HEK293 (cell line): ENCODE measurements around the gene NFKBIE.

Experiments
- CTCF ChIA-PET: fragments of 350-600 bp; formaldehyde crosslinking; extraction: SDS; loops from one replicate; lab custom pipeline; 2021; ENCODE audit warnings: antibody characterized with exemption; lab: Yijun Ruan, JAX
- POLR2A ChIA-PET: fragments of 300-600 bp; formaldehyde crosslinking; extraction: SDS; loops from one replicate; lab custom pipeline; 2020; ENCODE audit warnings: antibody characterized with exemption, inconsistent platforms; lab: Yijun Ruan, JAX
- H3K27ac ChIP-seq: fragments of 200-500 bp; sonication (Bioruptor generic); 2 replicates; pipeline ENCODE4 v1.5.1; 2014; ENCODE audit warnings: low read depth, low read length, control low read depth, inconsistent platforms; ENCODE audit errors: extremely low read depth
- H3K36me3 ChIP-seq, 2 experiments: fragments of 200-500 bp in 1 of 2; sonication (Bioruptor generic) in 1 of 2; 1 replicate in 1 of 2; 2 replicates in 1 of 2; pipeline ENCODE4 v1.5.1; 2014 to 2017; ENCODE audit warnings: inconsistent platforms in 2 of 2, low read length in 2 of 2; ENCODE audit not compliant: control insufficient read depth in 2 of 2, insufficient read depth in 1 of 2
- H3K4me1 ChIP-seq: fragments of 200-500 bp; sonication (Bioruptor generic); 2 replicates; pipeline ENCODE4 v1.5.1; 2014; ENCODE audit warnings: mild to moderate bottlenecking, low read length, inconsistent platforms; ENCODE audit not compliant: control insufficient read depth, insufficient read depth
- H3K4me3 ChIP-seq: 2 replicates; pipeline ENCODE4 v1.5.1; 2011; ENCODE audit warnings: low read depth, mild to moderate bottlenecking, control low read depth, low read length, moderate library complexity
- H3K9me3 ChIP-seq: fragments of 200-500 bp; sonication (Bioruptor generic); 2 replicates; pipeline ENCODE4 v1.5.1; 2014; ENCODE audit warnings: low read depth, low read length, inconsistent platforms; ENCODE audit not compliant: control insufficient read depth, insufficient read depth
- GLI2 ChIP-seq: fragments of 450-650 bp; formaldehyde crosslinking; IDR thresholded peaks from 2 replicates; pipeline ENCODE4; 2017; ENCODE audit warnings: missing biosample characterization, missing genetic modification characterization, low read depth, borderline replicate concordance
- HIC1 ChIP-seq: fragments of 450-650 bp; formaldehyde crosslinking; IDR thresholded peaks from 2 replicates; pipeline ENCODE4 v1.5.1; 2016; ENCODE audit warnings: missing biosample characterization, missing genetic modification characterization
- KLF17 ChIP-seq: fragments of 450-650 bp; formaldehyde crosslinking; IDR thresholded peaks from 2 replicates; pipeline ENCODE4 v1.5.1; 2016; ENCODE audit warnings: missing biosample characterization, missing genetic modification characterization
- OSR2 ChIP-seq: fragments of 450-650 bp; formaldehyde crosslinking; IDR thresholded peaks from 2 replicates; pipeline ENCODE4 v1.5.1; 2016; ENCODE audit warnings: missing biosample characterization, missing genetic modification characterization
- PBX3 ChIP-seq: sonication (generic); formaldehyde crosslinking; IDR thresholded peaks from 2 replicates; pipeline ENCODE4 v1.8.1; 2022; ENCODE audit warnings: mild to moderate bottlenecking, moderate library complexity, missing genetic modification reagents
- ZBTB11 ChIP-seq: fragments of 450-650 bp; formaldehyde crosslinking; conservative IDR thresholded peaks from 2 replicates; pipeline ENCODE4 v1.5.1; 2016; ENCODE audit warnings: low read depth, missing biosample characterization, missing genetic modification characterization
- ZNF112 ChIP-seq: fragments of 450-650 bp; formaldehyde crosslinking; IDR thresholded peaks from 2 replicates; pipeline ENCODE4 v1.5.0; 2017; ENCODE audit warnings: missing biosample characterization, missing genetic modification characterization
- ZNF2 ChIP-seq: fragments of 450-650 bp; formaldehyde crosslinking; IDR thresholded peaks from 2 replicates; pipeline ENCODE4 v1.5.1; 2016; ENCODE audit warnings: missing biosample characterization, missing genetic modification characterization
- ZNF292 ChIP-seq: fragments of 450-650 bp; formaldehyde crosslinking; IDR thresholded peaks from 2 replicates; pipeline ENCODE4 v1.5.1; 2016; ENCODE audit warnings: low read depth, missing biosample characterization, missing genetic modification characterization, borderline replicate concordance
- ZNF530 ChIP-seq: fragments of 450-650 bp; formaldehyde crosslinking; IDR thresholded peaks from 2 replicates; pipeline ENCODE4 v1.5.1; 2016; ENCODE audit warnings: low read depth, missing biosample characterization, missing genetic modification characterization
- ZNF621 ChIP-seq: fragments of 450-650 bp; formaldehyde crosslinking; IDR thresholded peaks from 2 replicates; pipeline ENCODE4 v1.5.1; 2017; ENCODE audit warnings: missing biosample characterization, missing genetic modification characterization
- ZNF654 ChIP-seq: fragments of 450-650 bp; formaldehyde crosslinking; IDR thresholded peaks from 2 replicates; pipeline ENCODE4 v1.5.1; 2016; ENCODE audit warnings: low read depth, missing biosample characterization, missing genetic modification characterization
- TF ChIP-seq, protein P1 (sequence below): fragments of 450-650 bp; formaldehyde crosslinking; IDR thresholded peaks from 2 replicates; pipeline ENCODE4 v1.5.1; 2016; ENCODE audit warnings: missing biosample characterization, missing genetic modification characterization
- TF ChIP-seq, protein P2 (sequence below): fragments of 450-650 bp; formaldehyde crosslinking; IDR thresholded peaks from 2 replicates; pipeline ENCODE4 v1.5.1; 2016; ENCODE audit warnings: missing biosample characterization, missing genetic modification characterization
- TF ChIP-seq, protein P3 (sequence below): fragments of 450-650 bp; formaldehyde crosslinking; IDR thresholded peaks from 2 replicates; pipeline ENCODE4 v1.5.1; 2016; ENCODE audit warnings: missing biosample characterization, missing genetic modification characterization

NFKBIE gene

DNA sequence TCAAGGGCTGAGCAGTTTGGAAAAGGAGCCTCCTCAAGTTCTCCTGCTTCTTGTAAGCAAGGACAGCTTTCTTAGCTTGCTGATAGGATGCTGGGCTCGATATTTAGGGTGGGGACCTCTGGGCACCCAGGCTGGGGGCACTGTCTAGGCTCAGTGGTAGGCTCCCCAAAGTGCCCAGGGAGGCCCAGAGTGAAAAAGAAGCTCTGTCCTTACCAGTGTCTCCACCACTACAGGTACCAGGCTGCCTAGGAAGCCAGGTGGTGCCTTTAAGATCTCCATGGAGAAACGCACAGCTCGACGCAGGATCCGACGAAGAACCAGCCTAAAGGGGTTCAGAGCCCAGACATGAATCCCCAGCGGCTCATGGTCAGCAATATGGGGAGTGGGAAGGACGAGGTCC lies 41.4 kb upstream of the NFKBIE start (continued):
- no peak for TF ChIP-seq ZBTB11 (tag by site-specific recombination)
- TF ChIP-seq, all 188 proteins: peak for 0

DNA sequence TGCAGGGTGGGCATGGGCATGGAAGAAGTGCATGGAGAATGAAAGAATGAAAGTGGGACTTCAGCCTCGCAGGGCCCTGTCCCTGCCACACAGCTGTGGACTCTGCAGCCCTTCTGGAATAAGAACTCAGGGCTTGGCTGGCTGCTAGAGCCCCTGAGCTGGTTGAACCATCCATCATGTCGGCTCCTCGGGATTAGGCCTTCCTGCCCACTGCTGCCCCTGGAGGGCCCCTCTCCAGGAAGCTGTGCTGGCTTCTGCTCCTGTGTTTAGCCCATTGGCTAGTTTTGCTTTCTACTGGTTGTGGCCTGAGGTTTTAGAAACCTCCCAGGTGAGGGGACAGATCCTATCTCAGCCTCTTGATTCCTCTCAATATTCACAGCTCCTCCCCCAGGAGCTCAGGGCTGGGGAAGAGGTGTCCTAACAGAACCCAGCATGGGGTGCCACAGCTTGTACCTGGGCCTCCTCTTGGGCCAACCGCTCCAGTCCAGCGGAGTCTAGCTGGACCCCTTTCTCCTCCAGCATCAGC lies 39.9 kb upstream of the NFKBIE start:
- Histone ChIP-seq H3K4me1 (no peaks in the 10 kb centered on the region), H3K27ac (no peak overlapping the region), H3K9me3 (no peaks in the 10 kb centered on the region)
- ChIA-PET CTCF (interaction anchor here (0.5 to 7.1 kb wide), 25 partner anchors 7 to 205 kb away, joined by 3 to 117 read pairs (median 4); partner anchors contain the start of genes AARS2, SLC35B2 and TMEM151B), POLR2A (interaction anchor here (0.6 to 3.5 kb wide), 12 partner anchors 7 to 209 kb away, joined by 3 to 20 read pairs (median 4); partner anchors contain the start of genes AARS2, CDC5L and HSP90AB1)
- TF ChIP-seq GLI2 (no peak), OSR2 (tag by site-specific recombination) (0 out of 2 replicates have a peak, but pooled peaks have one; percentile 9), ZNF621 (tag by site-specific recombination) (no peak)
- TF ChIP-seq, all 188 proteins: peak for 1
- no peak overlapping the region for H3K4me3 ChIP-seq
- H3K36me3 ChIP-seq = peaks cover 25 to 99% of the 10 kb centered on the region in 2 experiments

GRCh38 chr6:44304282-44305199 lies 39.2 kb upstream of the NFKBIE start:
- Histone ChIP-seq H3K4me1 (no peaks in the 10 kb centered on the region), H3K36me3 (peaks cover 27 to 96% of the 10 kb centered on the region in 2 experiments), H3K9me3 (no peaks in the 10 kb centered on the region), H3K4me3 (no peak overlapping the region), H3K27ac (no peak overlapping the region)
- CTCF ChIA-PET = interaction anchor here (0.5 to 7.1 kb wide), 24 partner anchors 8 to 513 kb away, joined by 3 to 117 read pairs (median 5); partner anchors contain the start of genes AARS2, SLC35B2 and TMEM151B
- POLR2A ChIA-PET = interaction anchor here (0.6 to 3.5 kb wide), 12 partner anchors 8 to 208 kb away, joined by 3 to 20 read pairs (median 4); partner anchors contain the start of genes AARS2, CDC5L and HSP90AB1
- TF ChIP-seq ZNF654 = peak; percentile 37; the same call in 1 of the 2 replicates
- TF ChIP-seq ZNF2 (tag by site-specific recombination) = peak; percentile 89
- no peak for TF ChIP-seq ZNF292 (tag by site-specific recombination)
- no peak for TF ChIP-seq ZNF112 (tag by site-specific recombination)
- TF ChIP-seq, protein P1, sequence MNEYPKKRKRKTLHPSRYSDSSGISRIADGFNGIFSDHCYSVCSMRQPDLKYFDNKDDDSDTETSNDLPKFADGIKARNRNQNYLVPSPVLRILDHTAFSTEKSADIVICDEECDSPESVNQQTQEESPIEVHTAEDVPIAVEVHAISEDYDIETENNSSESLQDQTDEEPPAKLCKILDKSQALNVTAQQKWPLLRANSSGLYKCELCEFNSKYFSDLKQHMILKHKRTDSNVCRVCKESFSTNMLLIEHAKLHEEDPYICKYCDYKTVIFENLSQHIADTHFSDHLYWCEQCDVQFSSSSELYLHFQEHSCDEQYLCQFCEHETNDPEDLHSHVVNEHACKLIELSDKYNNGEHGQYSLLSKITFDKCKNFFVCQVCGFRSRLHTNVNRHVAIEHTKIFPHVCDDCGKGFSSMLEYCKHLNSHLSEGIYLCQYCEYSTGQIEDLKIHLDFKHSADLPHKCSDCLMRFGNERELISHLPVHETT (tag by site-specific recombination) = no peak
- 0 out of 2 replicates have a peak, but pooled peaks have one; percentile 18 for TF ChIP-seq HIC1 (tag by site-specific recombination)
- TF ChIP-seq, protein P2, sequence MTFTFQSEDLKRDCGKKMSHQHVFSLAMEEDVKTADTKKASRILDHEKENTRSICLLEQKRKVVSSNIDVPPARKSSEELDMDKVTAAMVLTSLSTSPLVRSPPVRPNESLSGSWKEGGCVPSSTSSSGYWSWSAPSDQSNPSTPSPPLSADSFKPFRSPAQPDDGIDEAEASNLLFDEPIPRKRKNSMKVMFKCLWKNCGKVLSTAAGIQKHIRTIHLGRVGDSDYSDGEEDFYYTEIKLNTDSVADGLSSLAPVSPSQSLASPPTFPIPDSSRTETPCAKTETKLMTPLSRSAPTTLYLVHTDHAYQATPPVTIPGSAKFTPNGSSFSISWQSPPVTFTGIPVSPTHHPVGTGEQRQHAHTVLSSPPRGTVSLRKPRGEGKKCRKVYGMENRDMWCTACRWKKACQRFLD (tag by site-specific recombination) = no peak
- no peak for TF ChIP-seq ZNF530 (tag by site-specific recombination)
- TF ChIP-seq, protein P3, sequence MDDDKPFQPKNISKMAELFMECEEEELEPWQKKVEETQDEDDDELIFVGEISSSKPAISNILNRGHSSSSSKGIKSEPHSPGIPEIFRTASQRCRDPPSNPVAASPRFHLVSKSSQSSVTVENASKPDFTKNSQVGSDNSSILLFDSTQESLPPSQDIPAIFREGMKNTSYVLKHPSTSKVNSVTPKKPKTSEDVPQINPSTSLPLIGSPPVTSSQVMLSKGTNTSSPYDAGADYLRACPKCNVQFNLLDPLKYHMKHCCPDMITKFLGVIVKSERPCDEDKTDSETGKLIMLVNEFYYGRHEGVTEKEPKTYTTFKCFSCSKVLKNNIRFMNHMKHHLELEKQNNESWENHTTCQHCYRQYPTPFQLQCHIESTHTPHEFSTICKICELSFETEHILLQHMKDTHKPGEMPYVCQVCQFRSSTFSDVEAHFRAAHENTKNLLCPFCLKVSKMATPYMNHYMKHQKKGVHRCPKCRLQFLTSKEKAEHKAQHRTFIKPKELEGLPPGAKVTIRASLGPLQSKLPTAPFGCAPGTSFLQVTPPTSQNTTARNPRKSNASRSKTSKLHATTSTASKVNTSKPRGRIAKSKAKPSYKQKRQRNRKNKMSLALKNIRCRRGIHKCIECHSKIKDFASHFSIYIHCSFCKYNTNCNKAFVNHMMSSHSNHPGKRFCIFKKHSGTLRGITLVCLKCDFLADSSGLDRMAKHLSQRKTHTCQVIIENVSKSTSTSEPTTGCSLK (tag by site-specific recombination) = no peak
- TF ChIP-seq KLF17 (tag by site-specific recombination) = no peak
- TF ChIP-seq PBX3 (CRISPR knock-in tag) = 0 out of 2 replicates have a peak, but pooled peaks have one; percentile 51
